Right atrium auricular region (tissue), 2 donors: Measurements from ENCODE around the gene BCORL1. TPM values are rescaled to one million over a fixed set of nuclear protein-coding genes. Genes with fewer than 3 reads are reported as not detected.

ENCODE experiments used
- DNase-seq: peaks from one replicate; pipeline ENCODE4 v3.0.0-alpha.2; 2019; ENCODE audit warnings: low spot score
- H3K27ac ChIP-seq, 2 donors: fragments of 200-600 bp; sonication (generic); 1 replicate in 1 of 2; 2 replicates in 1 of 2; pipeline ENCODE4 v1.5.1; 2016 to 2019
- H3K27me3 ChIP-seq, 2 donors: fragments of 200-600 bp; sonication (generic); one replicate each; pipeline versions ENCODE4 v1.5.1 to v1.6.0; 2017 to 2019
- H3K36me3 ChIP-seq: fragments of 200-600 bp; sonication (generic); one replicate; pipeline ENCODE4 v1.5.1; 2016
- H3K4me1 ChIP-seq, 2 donors: fragments of 200-600 bp; sonication (generic); one replicate each; pipeline versions ENCODE4 v1.5.1 to v1.6.0; 2017 to 2019
- H3K4me3 ChIP-seq, 2 donors: fragments of 200-600 bp; sonication (generic); 1 replicate in 1 of 2; 2 replicates in 1 of 2; pipeline ENCODE4 v1.5.1; 2017 to 2019; ENCODE audit warnings: mild to moderate bottlenecking in 1 of 2, moderate library complexity in 1 of 2
- H3K9me3 ChIP-seq, 2 donors: fragments of 200-600 bp; sonication (generic); one replicate each; pipeline ENCODE4 v1.5.1; 2019
- CTCF ChIP-seq, 2 donors: fragments of 200-600 bp; sonication (generic); IDR thresholded peaks; one replicate each; pipeline ENCODE4 v1.5.1; 2019; ENCODE audit warnings: antibody characterized with exemption in 2 of 2
- total RNA-seq, 2 donors: library from RNA; depleted of rRNA; stranded (reverse); fragments of >200 nt; gene quantifications; one replicate each; pipeline ENCODE4 v1.1.0, GENCODE V29; 2016

BCORL1 gene
- total RNA-seq, 2 donors from 2014 or later: 3.1 to 7.5 TPM

DNA sequence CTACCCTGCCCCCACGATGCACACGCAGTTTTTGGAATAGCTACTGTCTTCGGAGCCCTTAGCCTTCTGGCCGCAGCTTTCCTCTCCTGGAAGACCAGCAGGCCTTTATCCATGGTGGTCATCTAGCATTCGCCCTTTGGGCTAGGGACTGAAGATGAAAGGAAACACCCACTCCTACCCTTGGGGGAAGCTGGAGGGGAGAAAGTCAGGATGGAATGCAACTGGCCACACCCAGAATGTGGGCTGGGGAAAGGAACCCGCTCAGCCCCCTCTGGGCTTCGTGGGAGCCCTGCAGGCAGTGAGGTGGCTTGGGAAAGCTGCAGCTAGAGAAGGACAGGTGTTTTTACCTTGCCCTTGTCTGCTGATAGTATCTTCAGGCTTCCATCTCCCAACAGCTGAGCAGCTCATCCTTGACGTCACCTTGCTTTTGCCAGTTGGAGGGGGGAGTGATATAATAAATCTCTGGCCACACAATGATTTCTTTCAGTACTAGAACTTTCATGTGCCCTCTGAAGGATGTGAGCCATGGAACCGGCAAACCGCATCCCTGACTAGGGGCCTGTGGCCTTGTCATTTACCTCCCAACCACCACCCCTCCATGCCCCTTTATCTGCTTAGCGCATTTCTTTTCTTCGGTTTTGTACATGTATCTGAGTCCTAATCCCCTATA is 68.9 kb downstream of the BCORL1 start:
- Histone ChIP-seq H3K9me3 (peaks cover 0 to 7% of the 10 kb centered on the region in 2 donors), H3K4me3 (no peak overlapping the region), H3K4me1 (no peaks in the 10 kb centered on the region), H3K27me3 (no peaks in the 10 kb centered on the region), H3K36me3 (peaks cover 45% of the 10 kb centered on the region), H3K27ac (no peak overlapping the region)
- TF ChIP-seq CTCF (IDR thresholded peaks at IDR 0.05): no peak
- no peak for DNase-seq

DNA sequence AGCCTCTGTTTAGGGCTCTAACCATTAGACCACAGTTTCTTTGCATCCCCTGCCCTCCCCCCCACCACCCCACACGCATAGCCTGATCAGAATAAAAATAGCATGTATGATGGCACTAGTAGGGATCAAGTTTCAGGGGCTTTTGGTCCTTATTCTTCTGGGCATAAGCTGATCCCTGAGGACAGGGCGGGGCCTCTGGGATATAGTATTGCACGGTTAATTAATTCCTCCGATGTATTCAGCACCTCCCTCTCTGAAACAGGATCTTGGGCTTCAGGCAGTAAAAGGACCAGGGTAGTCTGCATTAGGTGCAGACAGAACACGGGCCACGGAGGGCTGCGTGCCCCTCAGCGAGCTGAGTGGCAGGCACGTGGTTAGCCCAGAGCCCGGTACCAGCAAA is 70.8 kb downstream of the BCORL1 start:
- no peak for DNase-seq
- Histone ChIP-seq H3K9me3 (peaks cover 0 to 7% of the 10 kb centered on the region in 2 donors), H3K4me3 (no peak overlapping the region), H3K27ac (no peak overlapping the region), H3K27me3 (no peaks in the 10 kb centered on the region), H3K36me3 (peaks cover 30% of the 10 kb centered on the region), H3K4me1 (no peaks in the 10 kb centered on the region)
- TF ChIP-seq CTCF (IDR thresholded peaks at IDR 0.05): no peak

DNA sequence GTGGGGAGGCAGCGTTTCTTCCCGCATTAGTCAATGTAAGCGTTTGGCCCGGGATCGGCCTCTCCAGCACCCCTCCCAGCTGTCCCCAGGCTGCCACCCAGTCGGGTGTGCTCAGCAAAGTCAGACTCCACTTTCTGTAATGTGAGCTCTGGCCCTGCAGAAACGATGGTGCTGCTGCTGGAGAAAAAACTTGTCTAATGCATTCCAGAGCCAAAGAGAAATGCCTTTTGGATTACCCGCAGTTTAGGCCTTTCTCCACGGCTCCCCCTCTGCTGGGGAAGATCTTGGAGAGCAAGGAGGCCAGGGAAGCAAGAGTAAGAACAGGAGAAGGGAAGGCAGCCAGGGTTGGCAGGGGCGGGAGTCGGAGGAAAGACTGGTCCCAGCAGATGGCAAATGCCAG is 72.7 kb downstream of the BCORL1 start:
- peaks cover 0 to 4% of the 10 kb centered on the region in 2 donors for H3K4me1 ChIP-seq
- H3K27me3 ChIP-seq: no peaks in the 10 kb centered on the region
- H3K36me3 ChIP-seq: peaks cover 26% of the 10 kb centered on the region
- peak; percentile 63 for DNase-seq
- no peak overlapping the region for H3K4me3 ChIP-seq
- no peak for TF ChIP-seq CTCF (IDR thresholded peaks at IDR 0.05)
- no peak overlapping the region for H3K27ac ChIP-seq
- no peaks in the 10 kb centered on the region for H3K9me3 ChIP-seq

DNA sequence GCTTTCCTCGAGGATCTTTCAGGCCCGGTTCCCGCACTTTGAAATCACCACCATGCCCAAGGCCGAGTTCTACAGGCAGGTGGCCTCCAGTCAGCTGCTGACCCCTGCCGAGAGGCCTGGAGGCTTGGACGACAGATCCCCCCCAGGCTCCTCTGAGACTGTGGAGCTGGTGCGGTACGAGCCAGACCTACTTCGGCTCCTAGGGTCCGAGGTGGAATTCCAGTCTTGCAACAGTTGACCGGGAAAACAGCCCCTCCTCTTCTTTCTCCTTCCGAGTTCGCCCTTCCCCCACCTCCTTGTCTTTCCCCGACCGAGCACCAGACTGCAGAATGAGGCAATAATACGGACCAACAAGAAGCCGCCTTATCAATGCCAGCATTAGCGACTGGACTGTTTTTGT is 73.5 kb downstream of the BCORL1 start:
- Histone ChIP-seq H3K9me3 (no peaks in the 10 kb centered on the region), H3K27me3 (no peaks in the 10 kb centered on the region), H3K4me1 (peaks cover 0 to 8% of the 10 kb centered on the region in 2 donors), H3K36me3 (peaks cover 25% of the 10 kb centered on the region), H3K4me3 (no peak overlapping the region), H3K27ac (no peak overlapping the region)
- DNase-seq: no peak
- no peak for TF ChIP-seq CTCF (IDR thresholded peaks at IDR 0.05)

DNA sequence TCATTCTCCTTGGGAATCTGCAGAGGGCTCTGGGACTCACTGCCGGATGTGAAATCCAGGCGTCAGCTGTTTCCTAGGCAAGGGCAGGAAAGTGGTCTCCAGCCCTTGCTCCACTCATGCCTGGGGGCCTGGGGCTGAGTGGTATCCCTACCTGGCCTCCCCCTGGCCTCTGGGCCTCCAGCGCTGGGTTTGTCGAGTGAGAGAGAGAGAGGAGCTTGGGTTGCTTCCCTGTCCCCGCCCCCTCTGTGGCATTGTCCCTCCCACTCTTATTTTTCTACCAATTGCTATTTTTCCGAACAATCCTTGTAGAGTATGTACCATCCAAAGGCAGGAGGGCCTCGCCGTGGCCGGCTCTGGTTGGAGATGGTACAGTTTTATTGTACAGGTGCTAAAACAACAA is 74.8 kb downstream of the BCORL1 start:
- H3K36me3 ChIP-seq: peaks cover 14% of the 10 kb centered on the region
- DNase-seq: no peak
- no peak overlapping the region for H3K4me3 ChIP-seq
- peaks cover 0 to 9% of the 10 kb centered on the region in 2 donors for H3K4me1 ChIP-seq
- H3K27ac ChIP-seq: no peak overlapping the region
- H3K27me3 ChIP-seq: no peaks in the 10 kb centered on the region
- H3K9me3 ChIP-seq: no peaks in the 10 kb centered on the region
- no peak for TF ChIP-seq CTCF (IDR thresholded peaks at IDR 0.05)

- no peak for DNase-seq
- Histone ChIP-seq H3K36me3 (no peaks in the 10 kb centered on the region), H3K9me3 (no peaks in the 10 kb centered on the region), H3K27me3 (no peaks in the 10 kb centered on the region), H3K27ac (no peak overlapping the region), H3K4me1 (peaks cover 0 to 9% of the 10 kb centered on the region in 2 donors), H3K4me3 (no peak overlapping the region)
- TF ChIP-seq CTCF (IDR thresholded peaks at IDR 0.05): no peak
Observed at GRCh38 chrX:130058652-130059051, 76.2 kb downstream of the BCORL1 start.
